Measurements from ENCODE around the gene IGFBP7.

Gene IGFBP7

GRCh38 chr4:57097711-57098110 lies 12.5 kb downstream of the IGFBP7 start:
- peaks cover 52% of the 10 kb centered on the region for H3K4me1 ChIP-seq (ENCODE audit: control insufficient read depth, insufficient read depth, low read length)
- peak overlapping the region in 1 of 2 donors; percentile 22 for H3K4me3 ChIP-seq (ENCODE audit: low read length in 2 of 2)
- no peaks in the 10 kb centered on the region for H3K27me3 ChIP-seq (ENCODE audit: control insufficient read depth in 1 of 2, insufficient read depth in 2 of 2, low read length in 2 of 2)
- H3K9me3 ChIP-seq (ENCODE audit: control insufficient read depth in 2 of 2, low read length in 2 of 2): no peaks in the 10 kb centered on the region
- no peaks in the 10 kb centered on the region for H3K36me3 ChIP-seq (ENCODE audit: control insufficient read depth in 2 of 2, insufficient read depth in 2 of 2, low read length in 2 of 2)
- peak overlapping the region in 1 of 2 donors; percentile 29 for H3K9ac ChIP-seq (ENCODE audit: low read length in 2 of 2)
- peak overlapping the region; percentile 93 for H3K27ac ChIP-seq (ENCODE audit: low read length)

GRCh38 chr4:57095956-57096355 lies 14.2 kb downstream of the IGFBP7 start:
- Histone ChIP-seq H3K4me1 (ENCODE audit: control insufficient read depth, insufficient read depth, low read length) (peaks cover 36% of the 10 kb centered on the region), H3K4me3 (ENCODE audit: low read length in 2 of 2) (no peak overlapping the region), H3K36me3 (ENCODE audit: control insufficient read depth in 2 of 2, insufficient read depth in 2 of 2, low read length in 2 of 2) (no peaks in the 10 kb centered on the region), H3K27ac (ENCODE audit: low read length) (peak overlapping the region; percentile 32), H3K27me3 (ENCODE audit: control insufficient read depth in 1 of 2, insufficient read depth in 2 of 2, low read length in 2 of 2) (no peaks in the 10 kb centered on the region), H3K9ac (ENCODE audit: low read length in 2 of 2) (no peak overlapping the region), H3K9me3 (ENCODE audit: control insufficient read depth in 2 of 2, low read length in 2 of 2) (no peaks in the 10 kb centered on the region)

- Histone ChIP-seq H3K4me1 (ENCODE audit: control insufficient read depth, insufficient read depth, low read length) (peaks cover 33% of the 10 kb centered on the region), H3K9ac (ENCODE audit: low read length in 2 of 2) (no peak overlapping the region), H3K36me3 (ENCODE audit: control insufficient read depth in 2 of 2, insufficient read depth in 2 of 2, low read length in 2 of 2) (no peaks in the 10 kb centered on the region), H3K27me3 (ENCODE audit: control insufficient read depth in 1 of 2, insufficient read depth in 2 of 2, low read length in 2 of 2) (no peaks in the 10 kb centered on the region), H3K27ac (ENCODE audit: low read length) (peak overlapping the region; percentile 60), H3K4me3 (ENCODE audit: low read length in 2 of 2) (no peak overlapping the region), H3K9me3 (ENCODE audit: control insufficient read depth in 2 of 2, low read length in 2 of 2) (no peaks in the 10 kb centered on the region)
Observed at GRCh38 chr4:57095245-57095644, 14.9 kb downstream of the IGFBP7 start.

GRCh38 chr4:57094832-57095223 lies 15.4 kb downstream of the IGFBP7 start:
- Histone ChIP-seq H3K27ac (ENCODE audit: low read length) (peak overlapping the region; percentile 60), H3K9me3 (ENCODE audit: control insufficient read depth in 2 of 2, low read length in 2 of 2) (no peaks in the 10 kb centered on the region), H3K36me3 (ENCODE audit: control insufficient read depth in 2 of 2, insufficient read depth in 2 of 2, low read length in 2 of 2) (no peaks in the 10 kb centered on the region), H3K4me1 (ENCODE audit: control insufficient read depth, insufficient read depth, low read length) (peaks cover 33% of the 10 kb centered on the region), H3K27me3 (ENCODE audit: control insufficient read depth in 1 of 2, insufficient read depth in 2 of 2, low read length in 2 of 2) (no peaks in the 10 kb centered on the region), H3K4me3 (ENCODE audit: low read length in 2 of 2) (no peak overlapping the region), H3K9ac (ENCODE audit: low read length in 2 of 2) (no peak overlapping the region)

- Histone ChIP-seq H3K4me1 (ENCODE audit: control insufficient read depth, insufficient read depth, low read length) (peaks cover 28% of the 10 kb centered on the region), H3K27me3 (ENCODE audit: control insufficient read depth in 1 of 2, insufficient read depth in 2 of 2, low read length in 2 of 2) (no peaks in the 10 kb centered on the region), H3K36me3 (ENCODE audit: control insufficient read depth in 2 of 2, insufficient read depth in 2 of 2, low read length in 2 of 2) (no peaks in the 10 kb centered on the region), H3K27ac (ENCODE audit: low read length) (peak overlapping the region; percentile 60), H3K9me3 (ENCODE audit: control insufficient read depth in 2 of 2, low read length in 2 of 2) (no peaks in the 10 kb centered on the region), H3K9ac (ENCODE audit: low read length in 2 of 2) (no peak overlapping the region), H3K4me3 (ENCODE audit: low read length in 2 of 2) (peak overlapping the region in 1 of 2 donors; percentile 23)
Observed at GRCh38 chr4:57093845-57094831, 16.0 kb downstream of the IGFBP7 start.

GRCh38 chr4:57091657-57092162 lies 18.5 kb downstream of the IGFBP7 start:
- Histone ChIP-seq H3K27ac (ENCODE audit: low read length) (no peak overlapping the region), H3K4me1 (ENCODE audit: control insufficient read depth, insufficient read depth, low read length) (peaks cover 14% of the 10 kb centered on the region), H3K27me3 (ENCODE audit: control insufficient read depth in 1 of 2, insufficient read depth in 2 of 2, low read length in 2 of 2) (no peaks in the 10 kb centered on the region), H3K36me3 (ENCODE audit: control insufficient read depth in 2 of 2, insufficient read depth in 2 of 2, low read length in 2 of 2) (no peaks in the 10 kb centered on the region), H3K9me3 (ENCODE audit: control insufficient read depth in 2 of 2, low read length in 2 of 2) (no peaks in the 10 kb centered on the region), H3K4me3 (ENCODE audit: low read length in 2 of 2) (no peak overlapping the region), H3K9ac (ENCODE audit: low read length in 2 of 2) (no peak overlapping the region)

GRCh38 chr4:57090079-57090478 lies 20.1 kb downstream of the IGFBP7 start:
- Histone ChIP-seq H3K27me3 (ENCODE audit: control insufficient read depth in 1 of 2, insufficient read depth in 2 of 2, low read length in 2 of 2) (no peaks in the 10 kb centered on the region), H3K9me3 (ENCODE audit: control insufficient read depth in 2 of 2, low read length in 2 of 2) (no peaks in the 10 kb centered on the region), H3K36me3 (ENCODE audit: control insufficient read depth in 2 of 2, insufficient read depth in 2 of 2, low read length in 2 of 2) (no peaks in the 10 kb centered on the region), H3K4me3 (ENCODE audit: low read length in 2 of 2) (no peak overlapping the region), H3K27ac (ENCODE audit: low read length) (no peak overlapping the region), H3K4me1 (ENCODE audit: control insufficient read depth, insufficient read depth, low read length) (peaks cover 12% of the 10 kb centered on the region), H3K9ac (ENCODE audit: low read length in 2 of 2) (no peak overlapping the region)

- no peak overlapping the region for H3K4me3 ChIP-seq (ENCODE audit: low read length in 2 of 2)
- no peak overlapping the region for H3K9ac ChIP-seq (ENCODE audit: low read length in 2 of 2)
- H3K27ac ChIP-seq (ENCODE audit: low read length): no peak overlapping the region
- H3K4me1 ChIP-seq (ENCODE audit: control insufficient read depth, insufficient read depth, low read length): peaks cover 10% of the 10 kb centered on the region
- H3K27me3 ChIP-seq (ENCODE audit: control insufficient read depth in 1 of 2, insufficient read depth in 2 of 2, low read length in 2 of 2): no peaks in the 10 kb centered on the region
- H3K36me3 ChIP-seq (ENCODE audit: control insufficient read depth in 2 of 2, insufficient read depth in 2 of 2, low read length in 2 of 2): no peaks in the 10 kb centered on the region
- H3K9me3 ChIP-seq (ENCODE audit: control insufficient read depth in 2 of 2, low read length in 2 of 2): no peaks in the 10 kb centered on the region
Observed at GRCh38 chr4:57089549-57089948, 20.6 kb downstream of the IGFBP7 start.

- H3K4me1 ChIP-seq (ENCODE audit: control insufficient read depth, insufficient read depth, low read length): peaks cover 15% of the 10 kb centered on the region
Observed at GRCh38 chr4:57086031-57086723, 24.0 kb downstream of the IGFBP7 start.

GRCh38 chr4:57085278-57085677 lies 24.9 kb downstream of the IGFBP7 start:
- Histone ChIP-seq H3K4me1 (ENCODE audit: control insufficient read depth, insufficient read depth, low read length) (peaks cover 23% of the 10 kb centered on the region), H3K4me3 (ENCODE audit: low read length in 2 of 2) (no peak overlapping the region), H3K27ac (ENCODE audit: low read length) (no peak overlapping the region)

More at GRCh38 chr4:57086031-57086723, 24.0 kb downstream of the IGFBP7 start:
- no peaks in the 10 kb centered on the region for H3K27me3 ChIP-seq (ENCODE audit: control insufficient read depth in 1 of 2, insufficient read depth in 2 of 2, low read length in 2 of 2)
- no peak overlapping the region for H3K4me3 ChIP-seq (ENCODE audit: low read length in 2 of 2)
- H3K36me3 ChIP-seq (ENCODE audit: control insufficient read depth in 2 of 2, insufficient read depth in 2 of 2, low read length in 2 of 2): no peaks in the 10 kb centered on the region
- H3K27ac ChIP-seq (ENCODE audit: low read length): no peak overlapping the region
- no peaks in the 10 kb centered on the region for H3K9me3 ChIP-seq (ENCODE audit: control insufficient read depth in 2 of 2, low read length in 2 of 2)
- no peak overlapping the region for H3K9ac ChIP-seq (ENCODE audit: low read length in 2 of 2)

More at GRCh38 chr4:57085278-57085677, 24.9 kb downstream of the IGFBP7 start:
- Histone ChIP-seq H3K9ac (ENCODE audit: low read length in 2 of 2) (no peak overlapping the region), H3K9me3 (ENCODE audit: control insufficient read depth in 2 of 2, low read length in 2 of 2) (no peaks in the 10 kb centered on the region), H3K36me3 (ENCODE audit: control insufficient read depth in 2 of 2, insufficient read depth in 2 of 2, low read length in 2 of 2) (no peaks in the 10 kb centered on the region), H3K27me3 (ENCODE audit: control insufficient read depth in 1 of 2, insufficient read depth in 2 of 2, low read length in 2 of 2) (no peaks in the 10 kb centered on the region)
